ENCODE results near the gene AGXT2.

- TF ChIP-seq EP300 (IDR thresholded peaks at IDR 0.05; ENCODE audit: borderline replicate concordance) (no peak), CREB1 (IDR thresholded peaks at IDR 0.05; ENCODE audit: low read depth) (no peak), REST (IDR thresholded peaks at IDR 0.05; ENCODE audit: low read depth) (no peak), TEAD4 (IDR thresholded peaks at IDR 0.05) (no peak)
Observed at GRCh38 chr5:35092703-35093102, 45.0 kb upstream of the AGXT2 start.

All from Ishikawa (cell line).